Measurements from ENCODE around the gene CFAP45. TPM values are rescaled to one million over a fixed set of nuclear protein-coding genes. Genes with fewer than 3 reads are reported as not detected.
A peak's percentile ranks its signal among the peaks of the same experiment; 100 is the strongest.

CFAP45 gene
- total RNA-seq, 1 experiment from 2014 or later, result 3.6 TPM

GRCh38 chr1:159921700-159922504 is 21.9 kb upstream of the CFAP45 start:
- no TSS peak for BruUV-seq (replicated peaks)
- ChIA-PET CTCF (interaction anchor here (0.6 to 1.0 kb wide), 2 partner anchors 18 to 86 kb away, joined by 3 to 13 read pairs; no protein-coding TSS in a partner anchor), POLR2A (ENCODE audit: low non-redundant PET) (no interaction called here)
- Histone ChIP-seq H3K36me3 (ENCODE audit: insufficient read depth, low read length, poor library complexity, severe bottlenecking) (peaks cover 19% of the 10 kb centered on the region), H3K27me3 (replicated peaks; ENCODE audit: insufficient read depth, low read depth, low read length, poor library complexity) (no peaks in the 10 kb centered on the region), H3K27ac (ENCODE audit: low read depth, low read length, poor library complexity, severe bottlenecking) (peak overlapping the region; percentile 42), H3K9me3 (ENCODE audit: low read depth, low read length, poor library complexity, severe bottlenecking) (no peaks in the 10 kb centered on the region), H3K4me3 (ENCODE audit: low read depth, low read length, poor library complexity, severe bottlenecking) (no peak overlapping the region), H3K4me1 (ENCODE audit: insufficient read depth, low read length, poor library complexity, severe bottlenecking) (peaks cover 19% of the 10 kb centered on the region)
- DNase-seq (ENCODE audit: low spot score), result no peak
- intact Hi-C loops (cut with micrococcal nuclease; ENCODE audit: unreplicated experiment), result no loop called here
- TF ChIP-seq EZH2 (IDR thresholded peaks at IDR 0.05; ENCODE audit: borderline replicate concordance, low read depth, low read length, poor library complexity, severe bottlenecking) (no peak), CTCF (conservative IDR thresholded peaks at IDR 0.05; ENCODE audit: low read depth, low read length) (no peak)

- H3K27ac ChIP-seq (ENCODE audit: low read depth, low read length, poor library complexity, severe bottlenecking), result no peak overlapping the region
- DNase-seq (ENCODE audit: low spot score), result no peak
- H3K9me3 ChIP-seq (ENCODE audit: low read depth, low read length, poor library complexity, severe bottlenecking), result no peaks in the 10 kb centered on the region
- no TSS peak for BruUV-seq (replicated peaks)
- CTCF ChIA-PET, result no interaction called here
- POLR2A ChIA-PET (ENCODE audit: low non-redundant PET), result no interaction called here
- no peak for TF ChIP-seq EZH2 (IDR thresholded peaks at IDR 0.05; ENCODE audit: borderline replicate concordance, low read depth, low read length, poor library complexity, severe bottlenecking)
- TF ChIP-seq CTCF (conservative IDR thresholded peaks at IDR 0.05; ENCODE audit: low read depth, low read length), result no peak
- intact Hi-C loops (cut with micrococcal nuclease; ENCODE audit: unreplicated experiment), result no loop called here
- H3K27me3 ChIP-seq (replicated peaks; ENCODE audit: insufficient read depth, low read depth, low read length, poor library complexity), result no peaks in the 10 kb centered on the region
- H3K4me3 ChIP-seq (ENCODE audit: low read depth, low read length, poor library complexity, severe bottlenecking), result no peak overlapping the region
- peaks cover 25% of the 10 kb centered on the region for H3K4me1 ChIP-seq (ENCODE audit: insufficient read depth, low read length, poor library complexity, severe bottlenecking)
- H3K36me3 ChIP-seq (ENCODE audit: insufficient read depth, low read length, poor library complexity, severe bottlenecking), result peaks cover 19% of the 10 kb centered on the region
Observed at GRCh38 chr1:159921251-159921650, 21.3 kb upstream of the CFAP45 start.

- intact Hi-C loops (cut with micrococcal nuclease; ENCODE audit: unreplicated experiment), result no loop called here
- CTCF ChIA-PET, result no interaction called here
- no peak for TF ChIP-seq CTCF (conservative IDR thresholded peaks at IDR 0.05; ENCODE audit: low read depth, low read length)
- TF ChIP-seq EZH2 (IDR thresholded peaks at IDR 0.05; ENCODE audit: borderline replicate concordance, low read depth, low read length, poor library complexity, severe bottlenecking), result no peak
- no peaks in the 10 kb centered on the region for H3K9me3 ChIP-seq (ENCODE audit: low read depth, low read length, poor library complexity, severe bottlenecking)
- no peak for DNase-seq (ENCODE audit: low spot score)
- H3K27me3 ChIP-seq (replicated peaks; ENCODE audit: insufficient read depth, low read depth, low read length, poor library complexity), result no peaks in the 10 kb centered on the region
- no TSS peak for BruUV-seq (replicated peaks)
- H3K36me3 ChIP-seq (ENCODE audit: insufficient read depth, low read length, poor library complexity, severe bottlenecking), result peaks cover 19% of the 10 kb centered on the region
- H3K4me3 ChIP-seq (ENCODE audit: low read depth, low read length, poor library complexity, severe bottlenecking), result no peak overlapping the region
- H3K27ac ChIP-seq (ENCODE audit: low read depth, low read length, poor library complexity, severe bottlenecking), result no peak overlapping the region
- H3K4me1 ChIP-seq (ENCODE audit: insufficient read depth, low read length, poor library complexity, severe bottlenecking), result peaks cover 28% of the 10 kb centered on the region
- POLR2A ChIA-PET (ENCODE audit: low non-redundant PET), result no interaction called here
Observed at GRCh38 chr1:159920651-159921050, 20.7 kb upstream of the CFAP45 start.
